Measurements from ENCODE around the gene EP400.

DNA sequence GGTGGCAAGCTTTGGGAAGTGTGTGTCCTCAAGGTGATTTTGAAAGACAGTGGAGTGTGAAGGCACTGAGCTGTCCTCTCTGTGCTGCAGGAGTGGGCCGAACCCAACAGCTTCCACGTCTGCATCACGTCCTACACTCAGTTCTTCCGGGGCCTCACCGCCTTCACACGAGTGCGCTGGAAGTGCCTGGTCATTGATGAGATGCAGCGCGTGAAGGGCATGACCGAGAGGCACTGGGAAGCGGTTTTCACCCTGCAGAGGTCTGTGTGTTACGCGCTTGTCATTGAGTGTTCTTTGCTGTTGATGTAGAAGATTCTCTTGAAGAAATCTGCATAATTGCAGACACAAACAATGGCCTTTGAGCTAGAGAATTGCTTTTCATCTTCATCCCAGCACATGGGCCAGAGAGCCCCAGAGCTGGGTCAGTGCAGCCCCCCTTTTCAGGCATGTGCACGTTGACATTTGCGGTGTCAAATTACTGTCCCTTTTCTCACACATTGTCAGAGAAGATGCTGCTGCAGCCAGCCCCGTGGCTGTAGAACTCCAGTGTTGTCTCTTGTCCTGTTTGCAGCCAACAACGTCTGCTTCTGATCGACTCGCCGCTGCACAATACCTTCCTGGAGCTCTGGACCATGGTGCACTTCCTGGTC, 63.3 kb downstream of the EP400 start:
- TF ChIP-seq, protein P1, sequence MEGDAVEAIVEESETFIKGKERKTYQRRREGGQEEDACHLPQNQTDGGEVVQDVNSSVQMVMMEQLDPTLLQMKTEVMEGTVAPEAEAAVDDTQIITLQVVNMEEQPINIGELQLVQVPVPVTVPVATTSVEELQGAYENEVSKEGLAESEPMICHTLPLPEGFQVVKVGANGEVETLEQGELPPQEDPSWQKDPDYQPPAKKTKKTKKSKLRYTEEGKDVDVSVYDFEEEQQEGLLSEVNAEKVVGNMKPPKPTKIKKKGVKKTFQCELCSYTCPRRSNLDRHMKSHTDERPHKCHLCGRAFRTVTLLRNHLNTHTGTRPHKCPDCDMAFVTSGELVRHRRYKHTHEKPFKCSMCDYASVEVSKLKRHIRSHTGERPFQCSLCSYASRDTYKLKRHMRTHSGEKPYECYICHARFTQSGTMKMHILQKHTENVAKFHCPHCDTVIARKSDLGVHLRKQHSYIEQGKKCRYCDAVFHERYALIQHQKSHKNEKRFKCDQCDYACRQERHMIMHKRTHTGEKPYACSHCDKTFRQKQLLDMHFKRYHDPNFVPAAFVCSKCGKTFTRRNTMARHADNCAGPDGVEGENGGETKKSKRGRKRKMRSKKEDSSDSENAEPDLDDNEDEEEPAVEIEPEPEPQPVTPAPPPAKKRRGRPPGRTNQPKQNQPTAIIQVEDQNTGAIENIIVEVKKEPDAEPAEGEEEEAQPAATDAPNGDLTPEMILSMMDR (IDR thresholded peaks at IDR 0.05), result no peak
- no peak for TF ChIP-seq POLR2A (IDR thresholded peaks at IDR 0.05)
- TF ChIP-seq POLR2AphosphoS5 (IDR thresholded peaks at IDR 0.05), result no peak

All from upper lobe of left lung (tissue), 4 donors.